WTC11 (cell line): ENCODE results near the gene USP17L5.
"Not testable (repeated sequence)": the region's sequence is repeated elsewhere in the genome, so short reads cannot be mapped to it uniquely, and the experiment has no call there.

Experiments used
- CBFB ChIP-seq: sonication (generic); formaldehyde crosslinking; IDR thresholded peaks from 2 replicates; pipeline ENCODE4 v1.8.1; 2022; ENCODE audit warnings: mild to moderate bottlenecking, low read depth, missing genetic modification reagents
- ELF4 ChIP-seq: sonication (generic); formaldehyde crosslinking; IDR thresholded peaks from 2 replicates; pipeline ENCODE4 v1.8.1; 2022; ENCODE audit warnings: low read depth, mild to moderate bottlenecking, moderate library complexity, missing genetic modification reagents
- FOXJ3 ChIP-seq: sonication (generic); formaldehyde crosslinking; IDR thresholded peaks from 2 replicates; pipeline ENCODE4 v1.9.0; 2021; ENCODE audit warnings: missing genetic modification reagents, mild to moderate bottlenecking, borderline replicate concordance
- MXD4 ChIP-seq: fragments of 250-450 bp; sonication (Bioruptor Pico); IDR thresholded peaks from 2 replicates; pipeline ENCODE4 v1.8.0; 2021; ENCODE audit warnings: mild to moderate bottlenecking, moderate library complexity, borderline replicate concordance
- RELA ChIP-seq: sonication (generic); formaldehyde crosslinking; IDR thresholded peaks from 2 replicates; pipeline ENCODE4 v1.8.1; 2022; ENCODE audit warnings: missing genetic modification reagents, mild to moderate bottlenecking, borderline replicate concordance
- SOX15 ChIP-seq: fragments of 250-450 bp; sonication (Bioruptor Pico); IDR thresholded peaks from 2 replicates; pipeline ENCODE4 v1.9.0; 2021; ENCODE audit warnings: mild to moderate bottlenecking
- TF ChIP-seq, protein P1 (sequence below): sonication (generic); formaldehyde crosslinking; IDR thresholded peaks from 2 replicates; pipeline ENCODE4 v1.8.0; 2022; ENCODE audit warnings: mild to moderate bottlenecking, missing genetic modification reagents
- TF ChIP-seq, protein P2 (sequence below): sonication (generic); formaldehyde crosslinking; IDR thresholded peaks from 2 replicates; pipeline ENCODE4 v1.8.1; 2023; ENCODE audit warnings: mild to moderate bottlenecking, moderate library complexity, missing genetic modification reagents
- TF ChIP-seq, protein P3 (sequence below): sonication (generic); formaldehyde crosslinking; IDR thresholded peaks from 2 replicates; pipeline ENCODE4 v1.8.0; 2022; ENCODE audit warnings: mild to moderate bottlenecking, missing genetic modification reagents
- TF ChIP-seq, protein P4 (sequence below): fragments of 200-600 bp; IDR thresholded peaks from 2 replicates; pipeline ENCODE4 v1.8.0; 2022; ENCODE audit warnings: antibody characterized with exemption

DNA sequence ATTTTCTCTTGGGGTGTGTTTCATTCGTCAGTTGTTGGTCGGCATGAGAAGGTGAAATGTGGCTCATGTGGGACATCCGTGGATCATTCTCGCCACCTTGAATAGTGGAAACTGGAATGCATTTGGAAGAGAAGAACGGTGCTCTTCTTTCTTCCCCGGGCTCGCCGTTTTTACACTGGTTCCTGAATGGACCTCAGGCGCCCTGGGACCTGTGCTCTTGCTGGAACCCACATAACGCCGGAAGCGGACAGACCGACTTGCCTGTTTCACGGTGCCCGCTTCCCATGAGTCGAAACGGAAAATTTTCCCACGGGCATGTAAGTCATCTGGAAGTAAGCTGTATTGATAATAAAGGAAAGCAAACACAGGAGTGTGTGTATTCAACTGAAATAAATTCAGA, 11.7 kb downstream of the USP17L5 start:
- TF ChIP-seq, protein P1, sequence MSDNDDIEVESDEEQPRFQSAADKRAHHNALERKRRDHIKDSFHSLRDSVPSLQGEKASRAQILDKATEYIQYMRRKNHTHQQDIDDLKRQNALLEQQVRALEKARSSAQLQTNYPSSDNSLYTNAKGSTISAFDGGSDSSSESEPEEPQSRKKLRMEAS (CRISPR knock-in tag): not testable (repeated sequence)
- TF ChIP-seq SOX15 (CRISPR knock-in tag); CBFB; FOXJ3 (CRISPR knock-in tag); MXD4 (CRISPR knock-in tag); ELF4 (CRISPR knock-in tag); RELA (CRISPR knock-in tag): not testable (repeated sequence)
- TF ChIP-seq, protein P2, sequence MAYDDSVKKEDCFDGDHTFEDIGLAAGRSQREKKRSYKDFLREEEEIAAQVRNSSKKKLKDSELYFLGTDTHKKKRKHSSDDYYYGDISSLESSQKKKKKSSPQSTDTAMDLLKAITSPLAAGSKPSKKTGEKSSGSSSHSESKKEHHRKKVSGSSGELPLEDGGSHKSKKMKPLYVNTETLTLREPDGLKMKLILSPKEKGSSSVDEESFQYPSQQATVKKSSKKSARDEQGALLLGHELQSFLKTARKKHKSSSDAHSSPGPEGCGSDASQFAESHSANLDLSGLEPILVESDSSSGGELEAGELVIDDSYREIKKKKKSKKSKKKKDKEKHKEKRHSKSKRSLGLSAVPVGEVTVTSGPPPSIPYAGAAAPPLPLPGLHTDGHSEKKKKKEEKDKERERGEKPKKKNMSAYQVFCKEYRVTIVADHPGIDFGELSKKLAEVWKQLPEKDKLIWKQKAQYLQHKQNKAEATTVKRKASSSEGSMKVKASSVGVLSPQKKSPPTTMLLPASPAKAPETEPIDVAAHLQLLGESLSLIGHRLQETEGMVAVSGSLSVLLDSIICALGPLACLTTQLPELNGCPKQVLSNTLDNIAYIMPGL (CRISPR knock-in tag): not testable (repeated sequence)
- TF ChIP-seq, protein P3, sequence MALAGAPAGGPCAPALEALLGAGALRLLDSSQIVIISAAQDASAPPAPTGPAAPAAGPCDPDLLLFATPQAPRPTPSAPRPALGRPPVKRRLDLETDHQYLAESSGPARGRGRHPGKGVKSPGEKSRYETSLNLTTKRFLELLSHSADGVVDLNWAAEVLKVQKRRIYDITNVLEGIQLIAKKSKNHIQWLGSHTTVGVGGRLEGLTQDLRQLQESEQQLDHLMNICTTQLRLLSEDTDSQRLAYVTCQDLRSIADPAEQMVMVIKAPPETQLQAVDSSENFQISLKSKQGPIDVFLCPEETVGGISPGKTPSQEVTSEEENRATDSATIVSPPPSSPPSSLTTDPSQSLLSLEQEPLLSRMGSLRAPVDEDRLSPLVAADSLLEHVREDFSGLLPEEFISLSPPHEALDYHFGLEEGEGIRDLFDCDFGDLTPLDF (CRISPR knock-in tag): not testable (repeated sequence)
- TF ChIP-seq, protein P4, sequence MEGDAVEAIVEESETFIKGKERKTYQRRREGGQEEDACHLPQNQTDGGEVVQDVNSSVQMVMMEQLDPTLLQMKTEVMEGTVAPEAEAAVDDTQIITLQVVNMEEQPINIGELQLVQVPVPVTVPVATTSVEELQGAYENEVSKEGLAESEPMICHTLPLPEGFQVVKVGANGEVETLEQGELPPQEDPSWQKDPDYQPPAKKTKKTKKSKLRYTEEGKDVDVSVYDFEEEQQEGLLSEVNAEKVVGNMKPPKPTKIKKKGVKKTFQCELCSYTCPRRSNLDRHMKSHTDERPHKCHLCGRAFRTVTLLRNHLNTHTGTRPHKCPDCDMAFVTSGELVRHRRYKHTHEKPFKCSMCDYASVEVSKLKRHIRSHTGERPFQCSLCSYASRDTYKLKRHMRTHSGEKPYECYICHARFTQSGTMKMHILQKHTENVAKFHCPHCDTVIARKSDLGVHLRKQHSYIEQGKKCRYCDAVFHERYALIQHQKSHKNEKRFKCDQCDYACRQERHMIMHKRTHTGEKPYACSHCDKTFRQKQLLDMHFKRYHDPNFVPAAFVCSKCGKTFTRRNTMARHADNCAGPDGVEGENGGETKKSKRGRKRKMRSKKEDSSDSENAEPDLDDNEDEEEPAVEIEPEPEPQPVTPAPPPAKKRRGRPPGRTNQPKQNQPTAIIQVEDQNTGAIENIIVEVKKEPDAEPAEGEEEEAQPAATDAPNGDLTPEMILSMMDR: not testable (repeated sequence)
